Right ventricle myocardium superior (tissue), 1 donor: ENCODE results near the gene VASN. TPM values are rescaled to one million over a fixed set of nuclear protein-coding genes. Genes with fewer than 3 reads are reported as not detected.
"Not testable (repeated sequence)": the region's sequence is repeated elsewhere in the genome, so short reads cannot be mapped to it uniquely, and the experiment has no call there.

ENCODE experiments used
- ATAC-seq: fragments of 200-7000 bp; cut with Tn5 transposase; one replicate; pipeline ENCODE4 v1.9.1; 2020; ENCODE audit warnings: mild to moderate bottlenecking; ENCODE audit not compliant: poor library complexity
- DNase-seq: peaks from one replicate; pipeline ENCODE4 v3.0.0-alpha.2; 2020
- intact Hi-C: fragments of 100-400 bp; cut with DNase I; formaldehyde crosslinking; loops from one replicate; pipeline ENCODE4 v1.11.2; 2022
- total RNA-seq: library from RNA; stranded (reverse); fragmentation: NEBNext Ultra II Directional; extraction: Animal tissue kit (Norgen Biotek cat#: 25700); gene quantifications from one replicate; pipeline ENCODE4 v1.2.1, GENCODE V29; 2021
- donor health status: DM: no; HTN: yes; CAD: no; lungs with severe emphysema.

VASN gene
- total RNA-seq, 1 donor from 2014 or later = 5.7 TPM

DNA sequence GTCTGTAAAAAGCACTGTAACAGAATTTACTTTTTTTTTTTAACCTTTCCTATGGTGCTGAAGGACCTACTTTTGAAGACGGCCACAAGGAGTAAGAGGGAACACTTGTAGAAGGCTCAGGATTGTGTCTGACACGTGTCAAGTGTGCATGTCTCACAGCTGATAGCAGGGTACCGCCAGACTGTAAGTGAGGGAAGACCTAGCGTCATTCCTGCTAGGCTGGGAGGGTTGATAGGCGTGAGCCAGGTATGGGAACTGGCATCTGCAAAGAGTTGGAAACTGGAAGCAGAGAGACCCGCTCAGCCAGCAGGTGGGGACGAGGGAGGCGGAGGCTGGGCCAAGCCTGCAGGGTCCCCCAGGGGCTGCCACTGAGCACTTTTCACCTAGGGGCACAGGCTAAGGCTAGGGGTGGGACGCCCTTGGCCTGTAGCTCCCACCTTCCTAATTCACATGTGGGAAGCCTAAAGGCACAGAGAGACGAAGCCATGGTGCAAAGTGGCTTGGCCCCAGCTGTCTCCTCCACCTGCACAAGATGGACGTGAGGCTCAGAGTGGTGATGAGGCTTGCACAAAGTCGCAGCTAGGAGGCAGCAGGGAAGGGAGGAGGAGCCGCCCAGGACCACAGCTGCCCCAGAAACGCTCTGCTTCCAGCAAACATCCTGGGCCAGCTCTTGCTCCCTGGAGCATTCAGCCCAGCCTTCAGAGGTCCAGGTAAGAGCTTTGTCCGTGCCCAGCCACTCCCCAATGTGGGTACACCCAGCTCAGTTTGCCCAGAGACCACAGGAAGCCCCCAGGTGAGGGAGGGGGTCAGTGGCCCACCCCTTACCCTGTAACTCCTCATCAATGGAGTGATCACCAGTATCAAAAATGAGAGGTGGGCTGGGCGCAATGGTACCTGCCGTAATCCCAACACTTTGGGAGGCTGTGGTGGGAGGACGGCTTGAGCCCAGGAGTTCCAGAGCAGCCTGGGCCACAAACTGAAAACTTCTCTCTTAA lies 18.9 kb downstream of the VASN start:
- ATAC-seq = no peak
- DNase-seq = no peak
- intact Hi-C loops = no loop called here

DNA sequence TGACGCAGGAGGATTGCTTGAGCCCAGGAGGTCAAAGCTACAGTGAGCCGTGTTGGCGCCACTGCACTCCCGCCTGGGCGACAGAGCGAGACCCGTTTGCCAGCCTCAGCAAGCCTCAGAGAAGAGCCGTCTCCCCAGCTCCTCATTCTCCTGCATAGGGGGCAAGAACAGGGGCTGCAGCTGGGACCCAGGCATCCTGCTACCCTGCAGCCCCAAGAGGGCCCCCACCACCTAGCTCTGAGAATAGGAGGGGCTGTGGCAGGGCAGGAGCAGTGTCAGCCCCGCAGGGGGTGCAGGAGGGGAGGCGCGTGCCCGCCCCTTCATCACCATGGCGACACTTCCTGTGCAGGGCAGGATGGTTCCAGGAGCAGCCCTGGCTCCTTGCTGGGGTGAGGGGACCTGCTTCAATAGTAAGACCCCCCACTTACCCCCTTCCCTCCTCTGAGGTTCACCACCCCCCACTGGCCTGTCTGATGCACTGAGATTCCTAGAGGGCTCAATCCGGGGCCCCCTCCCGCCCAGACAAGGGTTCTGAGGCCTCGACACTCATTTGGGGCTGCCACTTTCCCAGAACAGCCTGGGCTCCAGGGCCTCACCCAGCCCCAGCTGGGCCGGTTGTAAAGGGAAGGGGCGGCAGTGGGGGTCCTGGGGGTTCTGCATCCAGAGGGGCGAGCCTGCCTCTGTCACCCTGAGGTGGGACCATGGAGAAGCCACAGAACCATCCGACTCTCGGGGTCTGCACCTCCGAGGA lies 20.2 kb downstream of the VASN start:
- DNase-seq = no peak
- ATAC-seq = no peak
- intact Hi-C loops = no loop called here

DNA sequence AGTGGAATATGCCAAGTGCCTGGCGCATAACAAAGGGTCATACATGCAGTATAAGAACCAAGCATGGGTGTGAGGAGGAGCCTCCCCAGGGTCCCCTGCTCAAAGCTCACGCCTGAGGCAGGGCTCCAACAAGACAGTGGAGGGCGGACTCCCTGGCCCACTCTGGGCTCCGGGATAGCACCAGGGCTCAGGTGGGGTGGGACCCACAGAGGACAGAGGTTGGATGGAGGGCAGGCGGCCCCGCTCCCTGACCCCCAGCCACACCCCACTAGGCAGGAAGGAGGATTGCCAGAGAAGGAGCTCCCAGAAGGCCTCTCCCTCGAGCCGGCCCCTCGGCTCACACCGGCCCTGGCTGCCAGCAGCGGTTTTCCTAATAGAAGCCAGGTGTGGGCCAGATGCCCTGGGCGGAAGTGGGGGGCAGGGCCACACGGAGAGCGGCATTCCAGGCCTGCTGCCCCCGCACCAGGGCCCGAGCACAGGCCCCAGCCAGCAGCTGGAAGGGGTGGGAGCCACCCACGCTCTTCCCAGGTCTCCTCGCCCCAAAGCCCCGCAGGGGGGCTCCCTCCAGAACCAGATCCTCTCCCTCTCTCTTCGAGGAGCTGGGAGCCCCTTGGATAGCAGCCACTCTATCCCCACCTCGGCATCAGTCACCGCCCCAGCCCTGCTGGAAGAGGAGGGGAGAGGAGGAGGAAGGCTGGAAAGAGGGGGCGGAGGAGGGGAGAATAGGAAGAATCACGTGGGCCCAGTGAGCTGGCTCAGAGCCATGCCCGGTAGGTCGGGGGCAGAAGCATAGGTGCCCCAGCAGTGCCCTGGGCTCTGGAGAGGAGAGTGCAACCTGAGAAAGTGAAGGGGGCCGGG lies 21.0 kb downstream of the VASN start:
- intact Hi-C loops = no loop called here

DNA sequence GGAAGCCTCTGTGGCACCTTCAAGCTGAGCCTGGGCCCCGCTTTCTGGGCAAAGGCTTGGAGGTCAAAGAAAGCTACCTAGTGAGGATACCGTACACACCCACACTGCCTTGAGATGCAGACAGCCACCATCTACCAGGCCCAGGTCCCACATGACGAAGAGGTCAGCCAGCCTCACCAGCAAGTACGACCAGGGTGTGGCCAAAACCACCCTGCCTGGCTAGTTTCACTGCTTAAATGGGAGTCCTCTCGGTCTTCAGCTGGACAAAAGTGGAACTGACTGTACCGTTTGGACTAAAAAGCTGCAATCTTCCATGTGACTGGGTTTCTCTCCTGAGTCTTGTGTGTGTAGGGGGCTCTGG lies 21.6 kb downstream of the VASN start:
- intact Hi-C loops = no loop called here
- DNase-seq (no peak), ATAC-seq (no peak)

More for the DNA sequence above, 21.0 kb downstream of the VASN start:
- ATAC-seq = peak; percentile 13
- no peak for DNase-seq

DNA sequence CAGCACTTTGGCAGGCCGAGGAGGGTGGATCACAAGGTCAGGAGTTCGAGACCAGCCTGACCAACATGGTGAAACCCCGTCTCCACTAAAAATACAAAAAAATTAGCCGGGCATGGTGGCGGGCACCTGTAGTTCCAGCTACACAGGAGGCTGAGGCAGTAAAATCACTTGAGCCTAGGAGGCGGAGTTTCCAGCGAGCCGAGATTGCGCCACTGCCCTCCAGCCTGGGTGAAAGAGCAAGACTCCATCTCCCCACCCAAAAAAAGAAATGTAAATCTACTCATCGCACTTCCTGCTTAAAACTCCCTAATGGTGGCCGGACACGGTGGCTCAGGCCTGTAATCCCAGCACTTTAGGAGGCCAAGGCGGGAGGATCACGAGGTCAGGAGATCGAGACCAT lies 22.2 kb downstream of the VASN start:
- DNase-seq, ATAC-seq, intact Hi-C loops: not testable (repeated sequence)

DNA sequence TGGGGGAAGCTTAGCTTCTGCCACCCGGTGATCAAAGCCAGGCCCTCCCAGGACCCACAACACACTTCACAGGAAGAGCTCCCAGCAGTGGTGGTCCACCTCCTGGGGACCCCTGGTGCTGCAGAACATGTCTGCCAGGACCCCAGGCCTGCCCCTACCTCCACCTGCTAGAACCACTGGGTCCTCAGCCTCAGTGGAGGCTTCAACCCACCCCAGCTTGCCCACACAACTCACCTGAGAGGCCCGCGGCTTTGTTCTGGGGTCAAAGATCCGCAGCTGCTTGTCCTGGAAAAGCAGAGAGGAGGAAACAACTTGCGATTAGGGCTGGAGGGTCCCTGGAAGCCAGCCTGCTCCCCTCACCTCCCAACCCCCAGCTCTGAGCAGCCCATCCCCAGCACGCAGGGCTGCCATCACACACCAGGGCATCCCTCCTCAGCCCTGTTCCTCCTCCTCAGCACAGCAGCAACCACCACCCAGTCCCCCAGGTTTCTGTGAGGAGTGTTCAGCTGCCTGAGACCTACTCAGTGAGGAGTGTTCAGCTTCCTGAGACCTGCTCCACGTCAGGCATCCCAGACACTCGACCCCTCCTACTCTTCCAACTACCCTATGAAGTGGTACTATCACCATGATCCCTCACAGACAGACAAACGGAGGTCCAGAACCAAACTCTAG lies 23.5 kb downstream of the VASN start:
- intact Hi-C loops = no loop called here
- ATAC-seq = no peak
- no peak for DNase-seq

DNA sequence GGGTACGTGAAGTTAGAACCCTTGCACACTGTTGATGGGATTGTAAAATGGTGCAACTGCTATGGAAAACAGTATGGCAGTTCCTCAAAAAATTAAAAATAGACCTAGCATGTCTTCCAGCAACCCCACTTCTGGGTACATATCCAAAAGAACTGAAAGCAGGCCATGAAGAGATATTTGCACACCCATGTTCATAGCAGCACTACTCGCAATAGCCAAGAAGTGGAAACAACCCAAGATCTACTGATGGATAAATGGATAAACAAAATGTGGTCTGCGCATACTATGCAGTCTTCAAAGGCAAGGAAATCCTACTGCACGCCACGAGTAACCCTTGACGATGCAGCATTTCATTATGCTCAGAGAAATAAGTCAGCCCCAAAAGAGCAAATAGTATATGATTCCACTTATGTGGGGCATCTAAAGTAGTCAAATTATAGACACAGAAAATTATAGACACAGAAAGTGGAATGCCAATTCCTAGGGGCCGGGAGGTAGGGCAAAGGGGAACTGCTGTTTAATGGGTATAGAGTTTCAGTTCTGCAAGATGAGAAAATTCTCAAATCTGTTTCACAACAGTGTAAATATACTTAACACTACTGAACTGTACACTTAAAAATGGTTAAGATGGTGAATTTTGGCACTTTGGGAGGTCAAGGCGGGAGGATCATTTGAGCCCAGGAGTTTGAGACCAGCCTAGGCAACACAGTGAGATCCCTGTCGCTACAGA lies 27.5 kb downstream of the VASN start:
- DNase-seq = no peak
- intact Hi-C loops = no loop called here
- ATAC-seq = no peak

DNA sequence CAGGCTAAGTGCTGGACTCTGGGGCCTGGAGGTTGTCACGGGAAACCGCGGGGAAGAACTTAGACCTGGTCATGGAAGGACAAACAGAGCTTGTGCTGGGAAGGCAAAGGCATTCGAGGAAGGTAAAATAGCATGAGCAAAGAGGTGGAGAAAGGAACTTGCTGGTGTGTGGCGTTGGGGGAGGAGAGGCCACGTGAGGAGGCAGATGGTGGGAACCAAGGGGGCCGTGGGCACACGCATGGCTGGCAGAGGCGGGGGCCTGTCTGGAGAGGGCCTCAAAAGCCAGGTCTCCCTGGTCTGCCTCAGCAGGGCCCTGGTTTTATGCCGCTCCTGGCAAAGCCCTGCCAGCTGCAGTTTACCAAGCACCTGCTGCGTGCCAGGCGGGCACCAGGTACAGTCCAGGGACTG lies 29.4 kb downstream of the VASN start:
- intact Hi-C loops = loop anchor here (5.0 to 10.0 kb wide), 2 partner anchors 114 to 196 kb away; no protein-coding TSS in a partner anchor
- DNase-seq (peak; percentile 21), ATAC-seq (no peak)

DNA sequence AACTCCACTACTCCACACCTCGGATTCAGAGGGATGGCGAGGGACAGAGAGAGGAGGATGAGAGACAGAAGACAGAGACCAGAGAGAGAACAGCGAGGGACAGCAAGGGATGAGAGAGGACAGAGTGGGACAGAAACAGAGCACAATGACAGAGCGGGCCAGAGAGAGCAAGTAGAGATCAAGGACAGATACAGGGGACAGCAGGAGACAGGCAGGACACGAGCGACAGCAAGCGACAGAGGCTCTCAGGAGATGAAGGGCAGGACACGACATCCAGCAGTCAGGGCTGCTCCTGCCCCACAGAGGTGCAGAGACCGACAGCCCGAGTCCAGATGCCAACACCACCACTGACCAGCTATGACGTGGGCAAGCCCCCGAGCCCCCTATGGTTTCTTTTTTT lies 29.9 kb downstream of the VASN start:
- ATAC-seq = no peak
- DNase-seq = no peak
- intact Hi-C loops = loop anchor here (5.0 to 10.0 kb wide), 2 partner anchors 114 to 197 kb away; no protein-coding TSS in a partner anchor

DNA sequence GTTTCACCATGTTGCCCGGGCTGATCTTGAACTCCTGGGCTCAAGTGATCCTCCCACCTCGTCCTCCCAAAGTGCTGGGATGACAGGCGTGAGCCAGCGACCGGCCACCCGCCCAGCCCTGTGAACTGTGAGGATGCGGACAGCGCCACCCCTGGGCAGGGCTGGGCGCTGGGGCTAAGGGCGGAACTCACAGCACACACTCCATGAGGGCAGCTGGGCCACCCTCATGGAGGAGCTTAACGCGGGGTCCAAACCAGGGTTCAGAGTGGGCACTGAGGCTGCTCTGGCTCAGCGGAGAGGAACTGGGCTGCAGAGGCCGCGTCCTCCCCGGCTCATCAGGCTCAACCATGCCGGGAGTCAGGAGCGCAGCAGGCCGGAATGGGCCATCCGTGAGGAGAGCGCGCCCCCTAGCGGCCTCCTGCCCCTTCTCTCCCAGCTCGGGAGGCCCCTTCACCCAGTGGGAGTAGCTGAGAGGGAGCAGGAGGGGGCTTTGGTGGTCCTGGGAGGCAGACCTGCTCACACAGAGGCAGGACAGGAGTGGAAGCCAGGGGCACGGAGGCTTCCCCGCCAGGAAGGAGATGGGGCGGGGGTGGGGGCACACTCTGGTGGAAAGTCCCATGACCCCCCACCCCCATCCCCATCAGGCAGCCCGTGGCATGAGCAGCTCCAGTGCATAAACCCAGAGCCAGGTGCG lies 30.9 kb downstream of the VASN start:
- DNase-seq (peak; percentile 91), ATAC-seq (peak; percentile 95)
- intact Hi-C loops = loop anchor here (2.0 to 10.0 kb wide), 3 partner anchors 44 to 198 kb away; no protein-coding TSS in a partner anchor

DNA sequence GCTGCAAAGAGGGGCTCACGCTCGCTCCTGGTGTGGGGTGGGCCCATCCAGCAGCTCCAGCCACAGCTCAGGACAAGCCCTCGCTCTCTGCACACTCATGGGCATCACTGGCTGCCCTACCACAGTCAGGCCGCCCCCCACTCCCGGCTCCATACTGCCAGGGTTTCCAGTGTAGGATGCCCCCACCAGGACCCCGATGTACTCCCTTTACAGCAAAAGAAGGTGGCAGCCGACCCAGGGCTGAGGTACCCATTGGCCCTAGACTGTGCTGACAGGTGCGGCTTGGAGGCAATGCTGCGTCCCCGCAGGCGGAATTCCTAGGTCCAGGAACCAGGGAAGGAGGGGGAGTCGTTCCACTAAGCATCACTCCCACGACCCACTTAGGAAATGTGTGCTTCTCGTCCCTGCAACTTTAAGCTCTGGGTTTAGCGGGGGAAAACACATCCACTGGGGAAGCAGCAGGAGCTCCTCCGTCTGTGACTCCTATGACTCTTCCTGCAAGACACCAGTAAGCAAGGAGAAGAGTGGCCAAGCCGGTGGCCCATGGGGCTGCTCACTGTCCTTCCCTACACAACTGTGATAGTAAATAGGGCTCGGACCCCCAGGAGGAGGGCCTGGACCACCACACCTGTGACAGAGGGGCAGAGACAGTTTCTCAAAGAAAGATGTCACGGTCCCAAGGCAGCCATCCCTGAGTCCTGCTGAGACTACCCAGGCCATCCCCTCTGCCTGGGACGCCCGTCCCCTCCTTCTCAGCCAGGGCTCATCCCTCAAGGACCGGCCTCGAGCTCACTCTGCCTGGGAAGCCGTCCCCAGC lies 31.7 kb downstream of the VASN start:
- no peak for ATAC-seq
- DNase-seq = no peak
- intact Hi-C loops = loop anchor here (2.0 to 10.0 kb wide), 3 partner anchors 45 to 199 kb away; no protein-coding TSS in a partner anchor

DNA sequence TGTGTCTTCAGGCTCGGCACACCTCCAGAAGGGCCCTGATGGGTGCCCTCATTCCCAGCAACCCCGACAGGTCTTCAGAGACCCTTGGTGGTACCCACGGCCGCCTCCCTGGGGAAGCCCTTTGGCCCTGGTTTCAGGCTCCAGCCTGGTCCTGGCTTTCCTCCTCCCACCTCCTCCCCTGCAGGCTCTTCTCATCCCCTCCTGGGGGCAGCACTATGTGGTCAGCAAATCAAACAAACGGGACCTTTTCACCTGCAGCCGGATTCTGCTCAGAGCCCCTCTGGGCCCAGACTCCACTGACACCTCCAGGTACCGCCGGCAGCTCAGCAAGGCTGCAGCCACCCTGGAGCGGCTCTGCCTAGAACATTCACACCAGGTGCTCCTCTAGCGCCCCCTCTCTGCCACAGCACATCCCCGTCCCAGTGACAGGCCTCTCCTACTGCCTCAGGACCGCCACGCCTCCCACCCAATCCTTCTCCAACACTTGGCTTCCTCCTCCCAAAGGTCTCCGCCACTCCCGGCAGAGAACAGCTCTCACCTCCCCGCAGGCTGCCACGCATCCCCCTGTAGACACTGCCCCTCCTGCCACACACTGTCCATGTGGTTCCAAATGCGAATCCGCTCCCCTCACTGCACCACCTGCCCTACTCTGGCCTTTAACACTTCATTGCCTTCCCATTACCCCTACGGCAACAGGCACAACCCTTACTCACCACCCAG lies 32.8 kb downstream of the VASN start:
- intact Hi-C loops = loop anchor here (5.0 to 10.0 kb wide), 2 partner anchors 117 to 200 kb away; no protein-coding TSS in a partner anchor
- DNase-seq (no peak), ATAC-seq (no peak)

DNA sequence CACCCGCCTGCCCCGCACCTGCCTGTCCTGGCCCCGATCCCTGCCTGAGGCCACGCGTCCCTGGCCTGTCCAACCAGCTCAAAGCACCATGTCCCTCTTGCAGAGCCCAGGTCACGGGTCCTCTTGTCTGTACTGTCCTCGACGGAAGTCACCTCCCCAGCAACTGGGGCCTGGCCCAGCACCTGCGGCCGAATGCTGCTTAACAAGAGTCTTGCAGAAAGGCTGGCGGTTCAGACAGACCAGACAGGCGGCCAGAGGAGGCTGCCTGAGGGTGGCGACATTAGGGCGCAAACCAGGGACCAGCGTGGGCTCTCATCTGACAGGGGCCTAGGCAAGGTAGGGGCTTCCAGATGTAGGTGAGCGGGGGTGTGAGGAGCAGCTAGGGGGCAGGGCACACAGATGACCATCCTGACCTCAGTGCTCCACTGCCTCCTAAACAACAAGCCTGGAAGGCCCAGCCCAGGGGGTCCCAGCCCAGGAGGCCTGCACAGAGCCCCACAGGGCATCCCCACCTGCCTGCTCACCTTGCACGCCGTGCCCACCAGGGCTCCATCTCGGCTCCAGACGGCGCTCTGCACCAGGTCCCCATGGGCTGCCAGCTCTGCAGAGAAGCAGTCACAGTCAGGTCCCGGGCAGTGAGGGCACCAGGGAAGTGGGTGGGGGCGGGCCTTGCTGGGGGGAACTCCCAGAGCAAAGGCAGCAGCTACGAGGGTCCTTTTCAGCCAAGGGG lies 33.5 kb downstream of the VASN start:
- intact Hi-C loops = loop anchor here (5.0 to 10.0 kb wide), 2 partner anchors 118 to 200 kb away; no protein-coding TSS in a partner anchor

DNA sequence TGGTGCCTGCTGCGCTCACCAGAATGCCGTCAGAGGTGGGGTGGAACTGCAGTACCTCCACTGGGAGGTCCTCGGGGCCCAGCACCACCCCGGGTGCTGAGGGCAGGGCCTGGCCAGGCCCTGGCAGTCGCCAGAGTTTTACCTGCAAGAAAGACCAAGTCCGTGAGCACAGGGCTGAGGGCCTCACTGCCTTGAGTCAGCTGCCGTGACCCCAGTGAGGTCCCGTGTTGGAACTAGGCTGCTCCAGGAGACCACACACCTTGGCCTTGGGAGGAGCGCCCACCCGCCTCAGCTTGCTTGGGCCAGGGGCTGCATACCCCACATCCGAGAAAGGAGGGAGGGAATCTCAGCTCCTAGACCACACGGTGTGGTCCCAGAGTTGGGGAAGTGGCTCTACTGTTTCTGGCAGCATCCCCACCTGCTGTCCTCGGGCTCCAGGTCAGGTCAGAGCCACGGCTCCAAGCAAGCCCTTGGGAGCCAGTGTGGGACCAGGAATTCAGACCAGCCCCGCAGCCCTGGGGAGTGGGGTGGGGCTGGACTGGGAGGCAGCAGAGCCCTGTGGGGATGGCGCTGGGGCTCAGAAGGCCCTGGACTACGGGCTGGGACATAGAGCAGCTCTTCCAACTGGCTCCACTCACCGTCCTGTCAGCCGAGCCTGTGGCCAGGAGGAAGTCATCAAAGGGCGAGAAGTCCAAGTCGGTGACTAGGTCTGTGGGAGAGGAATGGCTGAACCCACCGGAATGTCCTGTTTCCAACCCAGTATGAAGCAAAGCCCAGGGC lies 36.1 kb downstream of the VASN start:
- DNase-seq (no peak), ATAC-seq (peak; percentile 4)
- intact Hi-C loops = loop anchor here (10.0 kb wide), 1 partner anchor 203 kb away; no protein-coding TSS in a partner anchor

More for the DNA sequence above, 33.5 kb downstream of the VASN start:
- ATAC-seq = no peak
- DNase-seq = no peak
